HG02870 (cell line): ENCODE data around the gene CCNO.

Source experiments
- ATAC-seq: cut with Tn5 transposase; IDR thresholded peaks from one replicate; pipeline ENCODE4 v1.9.1; 2021; ENCODE audit warnings: mild to moderate bottlenecking, moderate library complexity; ENCODE audit not compliant: unreplicated experiment

The CCNO gene

DNA sequence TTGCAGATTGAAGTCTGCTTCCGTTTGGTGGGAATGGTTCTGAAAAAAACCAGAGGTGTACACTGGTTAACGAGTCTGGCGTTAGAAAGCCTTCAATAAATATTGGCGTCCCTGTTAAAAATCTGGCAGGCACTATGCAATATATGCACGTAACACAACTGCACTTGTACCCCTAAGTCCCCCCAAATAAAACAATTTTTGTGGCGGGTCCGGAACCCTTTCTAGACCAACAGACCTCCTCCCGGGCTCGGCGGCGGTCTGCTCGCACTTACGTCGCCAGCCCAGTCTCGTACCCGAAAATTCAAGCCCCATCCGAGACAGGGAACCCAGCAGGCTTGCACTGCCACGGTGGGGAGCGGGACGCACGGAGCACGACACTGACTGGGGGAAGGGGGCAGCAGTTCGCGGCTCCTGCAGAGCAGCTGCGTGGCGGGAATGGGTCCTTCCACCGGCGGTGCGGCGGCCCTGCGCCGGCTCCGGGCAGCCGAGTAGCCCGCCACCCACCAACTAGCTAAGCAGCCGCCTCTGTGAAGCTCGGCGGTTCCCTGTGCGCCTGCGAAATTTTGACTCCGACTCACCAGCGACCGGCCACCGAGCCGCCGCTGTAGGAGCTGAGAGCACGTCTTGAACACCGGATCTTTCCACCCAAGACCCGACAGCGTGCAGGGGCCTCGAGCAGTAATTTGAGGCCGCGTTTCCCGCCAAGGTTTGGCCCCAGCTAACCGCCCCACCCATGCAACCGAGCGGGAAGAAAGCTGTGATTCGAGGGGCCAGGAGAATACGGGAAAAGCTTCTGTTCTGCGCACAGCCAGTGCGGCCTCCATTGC lies 10.2 kb downstream of the CCNO start:
- ATAC-seq: no peak

DNA sequence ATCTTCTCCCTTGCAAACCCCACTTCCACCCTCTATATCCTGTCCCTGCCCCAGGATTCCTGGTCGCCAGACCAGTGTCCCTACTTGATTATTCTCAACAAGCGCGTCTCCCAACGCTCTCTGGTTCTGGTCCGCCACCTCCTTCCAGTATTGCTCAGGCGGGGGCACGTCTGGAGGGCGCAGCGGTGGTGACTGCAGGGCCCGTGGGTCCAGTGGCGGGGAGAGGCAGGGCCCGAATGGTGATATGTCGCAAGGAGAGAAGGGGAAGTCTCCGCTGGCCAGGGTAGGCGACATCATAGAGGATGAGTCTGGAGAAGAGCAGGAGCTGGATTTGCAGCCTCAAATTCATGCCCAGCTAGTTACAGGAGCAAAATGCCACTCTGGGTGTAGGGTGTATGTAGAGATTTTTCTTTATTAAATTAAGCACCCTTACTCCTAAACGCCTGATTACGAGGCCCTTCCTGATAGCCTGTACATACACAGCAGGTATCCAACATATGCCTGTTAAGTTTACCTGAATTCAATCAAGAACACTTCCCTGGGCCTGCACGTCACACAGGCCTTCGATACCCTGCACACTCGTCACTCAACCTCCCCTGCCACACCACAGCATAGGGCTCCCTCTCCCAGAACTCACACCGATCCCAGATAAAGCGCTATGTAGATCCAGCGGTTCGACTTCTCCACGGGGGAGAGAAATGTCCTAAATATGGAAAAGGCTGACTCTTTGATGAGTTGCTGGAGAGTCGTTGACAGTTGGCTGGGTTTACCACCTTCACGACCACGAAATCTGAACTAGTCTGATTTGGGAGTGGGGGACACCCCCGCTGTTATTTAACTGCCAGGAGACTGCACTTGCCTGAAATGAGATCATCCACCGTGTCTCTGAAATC lies 11.1 kb downstream of the CCNO start:
- no peak for ATAC-seq

DNA sequence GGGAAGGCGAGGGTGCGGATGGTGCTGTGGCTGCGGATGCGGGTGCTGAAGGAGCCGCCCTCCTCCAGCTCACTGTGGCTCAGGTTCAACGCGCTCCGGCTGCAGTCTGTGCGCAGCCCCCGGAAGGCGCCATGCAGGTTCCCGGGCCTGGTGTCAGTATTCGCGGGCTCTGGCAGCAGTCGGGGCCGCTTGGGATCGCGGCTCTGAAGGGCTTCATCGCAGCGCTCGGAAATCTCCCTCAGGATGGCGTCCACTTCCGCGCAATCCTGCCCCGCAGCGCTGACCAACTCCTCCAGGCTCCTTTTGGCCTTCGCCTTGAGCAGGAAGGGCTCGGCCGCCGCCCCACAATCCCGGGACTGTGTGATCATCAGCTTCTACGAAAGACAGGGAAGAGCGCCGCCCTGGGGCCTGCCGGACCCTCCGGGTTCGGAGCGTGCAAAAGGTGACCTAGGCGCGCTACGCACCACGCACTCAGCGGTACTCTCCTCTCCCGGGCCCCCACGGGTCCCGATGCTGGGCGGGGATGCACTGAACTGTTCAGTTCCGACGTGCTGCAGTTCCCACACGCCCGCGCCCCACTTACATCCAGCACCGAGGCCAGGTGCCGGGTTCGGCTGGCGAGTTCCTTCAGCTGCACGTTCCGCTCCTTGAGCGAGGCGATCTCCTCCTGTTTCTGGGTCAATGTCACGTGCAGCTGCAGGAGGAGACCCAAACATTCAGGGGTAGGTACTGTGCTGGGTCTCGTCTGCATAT lies 12.8 kb downstream of the CCNO start:
- ATAC-seq: no peak

DNA sequence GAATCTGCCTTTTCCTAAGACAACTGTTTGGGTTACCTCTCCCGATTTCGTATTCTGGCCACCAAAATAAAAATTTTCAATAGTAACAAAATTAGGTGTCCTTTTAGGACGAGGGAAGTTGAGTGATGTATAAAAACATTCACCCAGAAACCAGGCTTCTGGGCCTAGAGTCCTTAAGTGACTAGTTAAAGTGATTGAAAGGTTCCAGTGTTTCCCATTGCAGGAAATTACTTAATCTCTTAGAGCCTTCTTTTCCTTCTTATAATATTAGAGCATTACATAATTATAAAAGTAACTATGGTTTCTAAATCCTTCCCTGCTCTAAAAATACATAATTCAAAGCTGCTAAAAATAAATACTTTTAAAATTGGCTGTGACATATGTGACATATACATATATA lies 13.6 kb downstream of the CCNO start:
- no peak for ATAC-seq

DNA sequence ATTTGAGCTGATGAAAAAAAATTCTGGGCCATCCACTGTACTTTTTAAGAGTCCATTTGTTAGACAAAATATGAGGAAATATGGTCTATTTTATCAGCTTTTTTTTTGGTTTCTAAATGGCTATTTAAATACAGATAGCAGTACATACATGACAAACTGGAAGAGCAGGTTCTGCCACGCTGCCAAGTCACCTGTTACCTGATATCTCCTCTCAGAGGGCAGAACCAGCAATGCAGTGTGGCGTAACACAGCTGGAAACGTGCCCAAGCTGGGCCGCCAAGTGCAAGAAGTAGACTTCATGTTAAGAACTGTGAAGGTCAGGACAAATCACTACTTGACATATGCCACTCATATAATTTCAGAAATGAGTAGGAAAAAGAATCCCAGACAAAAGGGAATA lies 14.4 kb downstream of the CCNO start:
- ATAC-seq: no peak

DNA sequence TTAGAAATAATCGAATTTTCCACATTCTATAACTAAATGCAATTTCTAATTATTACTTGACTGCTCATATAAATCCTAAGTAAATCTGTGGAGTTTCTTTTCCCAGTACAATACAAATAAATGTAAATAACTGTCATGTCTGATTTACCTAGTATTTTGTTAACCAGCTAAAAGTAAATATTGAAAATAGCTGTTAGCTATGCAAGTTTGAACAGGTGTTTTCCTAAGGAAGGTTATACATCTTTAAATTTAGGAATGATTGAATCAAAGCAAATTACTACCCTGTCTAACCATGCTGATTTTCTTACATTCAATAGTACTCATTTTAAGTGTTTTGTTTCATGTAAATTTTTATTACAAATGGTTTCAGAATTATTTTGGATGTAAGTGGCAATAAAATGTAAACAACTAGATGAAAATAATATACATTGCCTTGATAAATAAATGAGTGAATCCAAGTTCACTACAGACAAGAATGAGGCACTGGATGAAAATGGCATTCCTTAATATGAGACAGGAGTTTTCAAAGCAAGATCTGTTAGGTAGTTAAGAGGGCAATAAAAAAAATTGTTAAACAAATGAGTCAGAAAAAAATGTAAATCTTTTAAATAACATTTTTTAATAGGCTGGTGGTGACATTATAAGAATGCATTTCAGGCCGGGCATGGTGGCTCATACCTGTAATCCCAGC lies 22.1 kb downstream of the CCNO start:
- ATAC-seq: no peak

DNA sequence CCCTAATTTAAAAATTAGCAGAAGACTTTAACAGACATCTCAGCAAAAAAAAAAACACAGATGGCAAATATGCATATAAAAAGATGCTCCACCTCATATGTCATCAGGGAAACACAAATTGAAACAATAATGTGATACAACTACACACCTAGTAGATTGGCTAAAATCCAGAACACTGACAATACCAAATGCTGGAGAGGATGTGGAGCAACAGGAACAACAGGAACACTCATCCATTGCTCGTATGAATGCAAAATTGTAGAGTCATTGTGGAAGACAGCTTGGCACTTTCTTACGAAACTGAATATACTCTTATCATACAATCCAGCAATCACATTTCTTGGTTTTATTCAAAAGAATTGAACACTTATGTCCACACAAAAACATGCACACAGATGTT lies 28.4 kb downstream of the CCNO start:
- no peak for ATAC-seq

DNA sequence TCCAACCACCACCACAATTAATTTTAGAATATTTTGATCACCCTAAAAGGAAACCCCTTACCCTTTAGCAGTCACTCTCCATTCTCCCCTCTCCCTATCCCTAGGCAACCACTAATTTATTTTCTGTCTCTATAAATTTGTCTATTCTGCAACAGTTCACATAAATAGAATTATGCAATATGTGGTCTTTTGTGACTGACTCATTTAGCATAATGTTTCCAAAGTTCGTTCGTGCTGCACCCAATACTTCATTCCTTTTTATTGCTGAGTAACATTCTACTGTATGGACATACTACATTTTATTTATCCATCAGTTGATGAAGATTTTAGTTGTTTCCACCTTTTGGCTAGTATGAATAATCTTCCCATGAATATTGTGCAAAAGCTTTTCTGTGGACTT lies 42.2 kb downstream of the CCNO start:
- no peak for ATAC-seq

DNA sequence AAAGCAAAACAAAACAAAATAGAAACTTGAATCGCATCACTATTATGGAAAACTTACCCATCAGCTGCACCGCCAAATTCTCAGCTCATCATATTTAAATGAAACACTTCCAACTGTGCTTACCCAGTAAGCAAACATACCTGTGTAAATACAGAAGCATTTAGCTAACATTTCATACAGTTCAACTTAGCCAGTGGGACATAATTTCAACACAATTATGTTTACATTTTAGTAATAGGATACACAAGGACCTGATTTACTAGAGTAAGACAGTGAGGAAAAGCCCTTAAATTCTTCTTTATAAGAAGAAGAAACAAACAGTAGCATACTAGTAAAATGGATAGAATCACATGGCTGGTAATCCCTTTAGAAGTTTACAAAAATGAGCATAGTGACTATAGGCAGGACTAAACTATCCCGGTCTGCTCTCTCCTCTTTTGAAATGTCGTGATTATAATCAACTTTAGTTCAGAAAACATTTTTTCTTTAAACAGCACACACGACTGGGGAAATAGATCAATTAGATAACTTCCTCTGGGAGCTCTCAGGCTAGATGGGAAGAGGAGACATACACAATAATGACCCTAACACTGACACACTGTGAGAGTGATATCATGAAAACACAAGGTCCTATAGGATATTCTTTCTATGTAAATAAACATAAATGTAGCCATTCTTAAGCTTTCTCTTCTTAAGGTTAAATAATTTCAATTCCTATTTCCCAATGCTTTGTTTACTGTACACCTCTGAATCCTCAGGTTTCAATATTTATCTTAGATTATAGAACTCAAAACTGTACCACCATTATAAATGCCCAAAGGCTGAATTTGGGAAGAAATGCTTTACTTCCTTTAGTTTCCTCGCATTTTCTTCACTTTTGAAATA lies 44.5 kb downstream of the CCNO start:
- ATAC-seq: no peak

DNA sequence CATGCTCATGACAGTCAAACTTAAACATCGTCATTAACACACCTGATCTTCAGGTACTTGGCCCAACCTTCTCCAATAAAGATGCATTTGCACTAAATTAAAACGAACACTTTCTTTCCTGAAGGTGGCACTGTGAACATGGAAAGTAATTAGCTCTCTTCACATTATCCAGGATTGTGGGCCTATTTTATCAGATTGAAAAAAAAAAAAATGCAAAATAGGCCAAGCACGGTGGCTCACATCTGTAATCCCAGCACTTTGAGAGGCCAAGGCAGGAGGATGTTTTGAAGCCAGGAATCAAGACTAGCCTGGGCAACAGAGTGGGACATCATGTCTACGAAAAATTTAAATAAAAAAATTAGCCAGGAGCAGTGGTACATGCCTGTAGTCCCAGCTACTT lies 46.0 kb downstream of the CCNO start:
- no peak for ATAC-seq
